H1 (cell line): Measurements from ENCODE around the gene ATR. TPM values are rescaled to one million over a fixed set of nuclear protein-coding genes. Genes with fewer than 3 reads are reported as not detected.

Source experiments
- BRCA1 ChIP-seq: IDR thresholded peaks from 2 replicates; pipeline ENCODE4 v1.6.1; 2012; ENCODE audit warnings: low read depth, low read length, improper control_type of control experiment
- CBX5 ChIP-seq: fragments of 300-800, 300-1000 bp; sonication (generic); IDR thresholded peaks from 2 replicates; pipeline ENCODE4 v1.7.1; 2016; ENCODE audit warnings: antibody characterized with exemption, low read length, low read depth
- CBX8 ChIP-seq: fragments of 300-800, 300-1000 bp; sonication (generic); IDR thresholded peaks from 2 replicates; pipeline ENCODE4 v1.7.1; 2016; ENCODE audit warnings: low read depth, low read length, borderline replicate concordance
- CEBPB ChIP-seq: IDR thresholded peaks from 2 replicates; pipeline ENCODE4 v1.6.1; 2012; ENCODE audit warnings: low read depth, low read length
- CREB1 ChIP-seq: IDR thresholded peaks from 2 replicates; pipeline ENCODE4 v1.6.1; 2012; ENCODE audit warnings: inconsistent platforms
- CTBP2 ChIP-seq: IDR thresholded peaks from 2 replicates; pipeline ENCODE4 v1.7.0; 2011; ENCODE audit warnings: borderline replicate concordance, mild to moderate bottlenecking, moderate library complexity, mixed read lengths, low read length; ENCODE audit not compliant: insufficient read depth, insufficient read length
- EP300 ChIP-seq, 2 experiments: IDR thresholded peaks; 1 replicate in 1 of 2; 2 replicates in 1 of 2; pipeline ENCODE4 v1.6.1; 2011 to 2012; ENCODE audit warnings: low read depth in 2 of 2, low read length in 2 of 2, mild to moderate bottlenecking in 2 of 2, borderline replicate concordance in 1 of 2, inconsistent platforms in 1 of 2, moderate library complexity in 1 of 2
- HDAC2 ChIP-seq, 2 experiments: fragments of 300-600 bp in 1 of 2; sonication (generic) in 1 of 2; IDR thresholded peaks; 2 replicates each; pipeline ENCODE4 v1.6.1; 2011 to 2012; ENCODE audit warnings: low read depth in 2 of 2, low read length in 2 of 2, mild to moderate bottlenecking in 2 of 2, moderate library complexity in 2 of 2, borderline replicate concordance in 1 of 2, inconsistent platforms in 1 of 2
- MAX ChIP-seq: IDR thresholded peaks from 2 replicates; pipeline ENCODE4 v1.6.1; 2012; ENCODE audit warnings: inconsistent platforms
- POLR2A ChIP-seq, 2 experiments: IDR thresholded peaks; 1 replicate in 1 of 2; 2 replicates in 1 of 2; pipeline ENCODE4 v1.6.1; 2011; ENCODE audit warnings: low read depth in 2 of 2, low read length in 2 of 2, mild to moderate bottlenecking in 2 of 2; ENCODE audit errors: control extremely low read depth in 1 of 2
- RBBP5 ChIP-seq: IDR thresholded peaks from 2 replicates; pipeline ENCODE4 v1.7.1; 2012; ENCODE audit warnings: low read depth, mild to moderate bottlenecking, inconsistent platforms, low read length, moderate library complexity, borderline replicate concordance
- RFX5 ChIP-seq: IDR thresholded peaks from 2 replicates; pipeline ENCODE4 v1.6.1; 2011; ENCODE audit warnings: low read depth, low read length, improper control_type of control experiment, borderline replicate concordance
- RXRA ChIP-seq: IDR thresholded peaks from 2 replicates; pipeline ENCODE4 v1.6.1; 2011; ENCODE audit warnings: low read depth, mild to moderate bottlenecking, low read length, moderate library complexity; ENCODE audit not compliant: insufficient read depth
- SP1 ChIP-seq: IDR thresholded peaks from 2 replicates; pipeline ENCODE4 v1.6.1; 2011; ENCODE audit warnings: low read depth, low read length
- SRF ChIP-seq: IDR thresholded peaks from 2 replicates; pipeline ENCODE4 v1.6.1; 2011; ENCODE audit warnings: mild to moderate bottlenecking, low read depth, low read length, moderate library complexity
- SUZ12 ChIP-seq: fragments of 200-600 bp; sonication (generic); IDR thresholded peaks from 2 replicates; pipeline ENCODE4 v1.6.1; 2012; ENCODE audit warnings: mild to moderate bottlenecking, inconsistent platforms, low read length, moderate library complexity, mixed read lengths
- TBP ChIP-seq: IDR thresholded peaks from 2 replicates; pipeline ENCODE4 v1.6.1; 2011; ENCODE audit warnings: low read depth, low read length, improper control_type of control experiment
- TCF12 ChIP-seq: IDR thresholded peaks from 2 replicates; pipeline ENCODE4 v1.6.1; 2011; ENCODE audit warnings: low read depth, mild to moderate bottlenecking, low read length
- TEAD4 ChIP-seq: IDR thresholded peaks from 2 replicates; pipeline ENCODE4 v1.6.1; 2012; ENCODE audit warnings: low read depth, low read length, inconsistent platforms, mixed read lengths
- USF2 ChIP-seq: IDR thresholded peaks from 2 replicates; pipeline ENCODE4 v1.6.1; 2011; ENCODE audit warnings: low read length, improper control_type of control experiment
- ZNF274 ChIP-seq: IDR thresholded peaks from 2 replicates; pipeline ENCODE4 v1.7.0; 2012; ENCODE audit warnings: low read length, borderline replicate concordance; ENCODE audit errors: extremely low read depth
- polyA plus RNA-seq, 7 experiments: library from polyadenylated mRNA; depleted of rRNA in 3 of 7; stranded (reverse) in 5 of 7; unstranded in 2 of 7; fragments of >200 nt in 5 of 7; fragments of 200-250 nt in 2 of 7; gene quantifications; 1 replicate in 5 of 7; 2 replicates in 1 of 7; 4 replicates in 1 of 7; pipeline versions ENCODE4 v1.2.1 to v1.2.3, GENCODE V29; 2011 to 2013; ENCODE audit warnings: missing spikeins in 2 of 7, mixed read lengths in 2 of 7
- total RNA-seq: library from RNA; stranded (reverse); fragmentation: NEBNext Ultra II Directional; extraction: Animal tissue kit (Norgen Biotek cat#: 25700); gene quantifications from 2 replicates; pipeline ENCODE4 v1.2.1, GENCODE V29; 2021

ATR gene
- total and polyA plus RNA-seq, 2 of the 8 experiments (the other 6 are each of a cell fraction or from before 2014, with no cell fraction given), result 8.4 to 23.2 TPM

- no peak for TF ChIP-seq MAX
- TF ChIP-seq SRF, result peak; percentile 67
- TF ChIP-seq POLR2A (IDR thresholded peaks at IDR 0.05; ENCODE audit: control extremely low read depth in 1 of 2, low read depth in 2 of 2, low read length in 2 of 2), result peak; percentile 87 to 90
- no peak for TF ChIP-seq RFX5
- TF ChIP-seq RXRA, result no peak
- TF ChIP-seq RBBP5, result peak; percentile 100
- TF ChIP-seq SP1, result 0 out of 2 replicates have a peak, but pooled peaks have one; percentile 38
- peak; percentile 86 for TF ChIP-seq CEBPB
- no peak for TF ChIP-seq ZNF274
- TF ChIP-seq CBX8, result no peak
- TF ChIP-seq TEAD4, result no peak
- TF ChIP-seq USF2, result peak; percentile 23; the same call in 1 of the 2 replicates
- no peak for TF ChIP-seq CTBP2
- no peak for TF ChIP-seq SUZ12
- TF ChIP-seq TCF12, result 0 out of 2 replicates have a peak, but pooled peaks have one; percentile 7
- TF ChIP-seq HDAC2 (IDR thresholded peaks at IDR 0.05; ENCODE audit: borderline replicate concordance in 1 of 2, low read depth in 2 of 2, low read length in 2 of 2), result peak in 1 of 2 experiments; percentile 26; a peak in 1 of 4 replicates
- peak in 1 of 2 experiments; percentile 78; a peak in 1 of 3 replicates for TF ChIP-seq EP300 (IDR thresholded peaks at IDR 0.05; ENCODE audit: borderline replicate concordance in 1 of 2, low read depth in 2 of 2, low read length in 2 of 2)
- TF ChIP-seq CBX5, result no peak
- 0 out of 2 replicates have a peak, but pooled peaks have one; percentile 44 for TF ChIP-seq BRCA1
- TF ChIP-seq CREB1, result peak; percentile 97
- peak; percentile 93 for TF ChIP-seq TBP
Observed at GRCh38 chr3:142447852-142448823, 130.4 kb downstream of the ATR start, which contains the start of gene XRN1 (continued).
